ENCODE results near the gene NME3. TPM values are rescaled to one million over a fixed set of nuclear protein-coding genes. Genes with fewer than 3 reads are reported as not detected.

Gene NME3
- total and polyA plus RNA-seq, 2 donors = 34.7 to 163 TPM

GRCh38 chr16:1775006-1775845 lies 3.9 kb upstream of the NME3 start:
- Histone ChIP-seq H3K27ac (ENCODE audit: low read depth in 1 of 2, low read length in 1 of 2) (no peak overlapping the region), H3K4me1 (ENCODE audit: control insufficient read depth in 2 of 2, insufficient read depth in 2 of 2, low read length in 2 of 2) (peaks cover 20 to 23% of the 10 kb centered on the region in 2 donors), H3K36me3 (ENCODE audit: control insufficient read depth in 2 of 2, insufficient read depth in 2 of 2, low read length in 1 of 2) (peaks cover 53 to 56% of the 10 kb centered on the region in 2 donors), H3K9me3 (ENCODE audit: control insufficient read depth in 2 of 2, insufficient read depth in 1 of 2, low read length in 1 of 2) (no peaks in the 10 kb centered on the region), H3K4me3 (ENCODE audit: low read length in 2 of 2) (no peak overlapping the region), H3K27me3 (ENCODE audit: control insufficient read depth in 2 of 2, insufficient read depth in 1 of 2, low read length in 1 of 2) (no peaks in the 10 kb centered on the region)
- WGBS = 98% methylated on average over 30 of the region's 30 CpGs
- DNase-seq (ENCODE audit: low read depth in 6 of 9, low spot score in 9 of 9) = no peak

DNA sequence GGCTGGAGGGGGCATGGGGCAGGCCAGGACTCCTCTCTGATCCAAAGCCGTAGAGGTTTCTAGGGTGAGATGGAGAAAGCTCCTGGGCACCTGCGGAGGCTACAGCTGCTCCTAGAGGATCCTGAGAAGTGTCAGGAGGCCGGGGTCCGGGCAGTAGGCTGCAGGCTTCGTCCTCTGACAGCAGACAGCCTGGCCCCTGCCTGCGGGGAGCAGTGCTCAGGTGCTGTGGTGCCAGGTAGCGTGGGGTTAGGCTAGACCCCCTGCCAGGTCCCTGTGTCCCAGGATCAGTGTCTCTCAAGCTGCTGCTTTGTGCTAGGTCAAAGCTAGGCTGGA lies 3.1 kb upstream of the NME3 start:
- H3K4me3 ChIP-seq (ENCODE audit: low read length in 2 of 2) = peak overlapping the region in 1 of 2 donors; percentile 75
- no peak overlapping the region for H3K27ac ChIP-seq (ENCODE audit: low read depth in 1 of 2, low read length in 1 of 2)

GRCh38 chr16:1773703-1774447 lies 2.5 kb upstream of the NME3 start:
- H3K27ac ChIP-seq (ENCODE audit: low read depth in 1 of 2, low read length in 1 of 2) = peak overlapping the region in 1 of 2 donors; percentile 43
- H3K27me3 ChIP-seq (ENCODE audit: control insufficient read depth in 2 of 2, insufficient read depth in 1 of 2, low read length in 1 of 2) = no peaks in the 10 kb centered on the region
- no peaks in the 10 kb centered on the region for H3K9me3 ChIP-seq (ENCODE audit: control insufficient read depth in 2 of 2, insufficient read depth in 1 of 2, low read length in 1 of 2)
- WGBS = 19% methylated on average over 45 of the region's 45 CpGs
- peaks cover 47 to 49% of the 10 kb centered on the region in 2 donors for H3K36me3 ChIP-seq (ENCODE audit: control insufficient read depth in 2 of 2, insufficient read depth in 2 of 2, low read length in 1 of 2)
- peak overlapping the region; percentile 75 to 80 for H3K4me3 ChIP-seq (ENCODE audit: low read length in 2 of 2)
- DNase-seq (ENCODE audit: low read depth in 6 of 9, low spot score in 9 of 9) = peak in 2 of 9 donors; percentile 20 to 47
- peaks cover 20 to 23% of the 10 kb centered on the region in 2 donors for H3K4me1 ChIP-seq (ENCODE audit: control insufficient read depth in 2 of 2, insufficient read depth in 2 of 2, low read length in 2 of 2)

More for the DNA sequence above, 3.1 kb upstream of the NME3 start:
- no peak for DNase-seq (ENCODE audit: low read depth in 6 of 9, low spot score in 9 of 9)
- Histone ChIP-seq H3K9me3 (ENCODE audit: control insufficient read depth in 2 of 2, insufficient read depth in 1 of 2, low read length in 1 of 2) (no peaks in the 10 kb centered on the region), H3K4me1 (ENCODE audit: control insufficient read depth in 2 of 2, insufficient read depth in 2 of 2, low read length in 2 of 2) (peaks cover 20 to 23% of the 10 kb centered on the region in 2 donors), H3K36me3 (ENCODE audit: control insufficient read depth in 2 of 2, insufficient read depth in 2 of 2, low read length in 1 of 2) (peaks cover 48 to 49% of the 10 kb centered on the region in 2 donors), H3K27me3 (ENCODE audit: control insufficient read depth in 2 of 2, insufficient read depth in 1 of 2, low read length in 1 of 2) (no peaks in the 10 kb centered on the region)
- 99% methylated on average over 7 of the region's 7 CpGs for WGBS

- peak in 8 of 9 donors; percentile 33 to 87 (median 71) for DNase-seq (ENCODE audit: low read depth in 6 of 9, low spot score in 9 of 9)
These were observed 1.8 kb upstream of the NME3 start, which contains the start of gene MRPS34 for GRCh38 chr16:1772908-1773702. Gene MRPS34 (minus strand): TSS chr16:1773134. CDS start chr16:1773119, 15 bp downstream.

GRCh38 chr16:1772362-1772907 lies 1.1 kb upstream of the NME3 start, which contains the start of gene EME2:
Gene EME2 (plus strand): TSS chr16:1772810. CDS start chr16:1773228, 418 bp downstream.
- Histone ChIP-seq H3K27ac (ENCODE audit: low read depth in 1 of 2, low read length in 1 of 2) (peak within 1 kb of the TSS; percentile 66 to 83), H3K4me1 (ENCODE audit: control insufficient read depth in 2 of 2, insufficient read depth in 2 of 2, low read length in 2 of 2) (peaks cover 20 to 23% of the 10 kb centered on the region in 2 donors), H3K36me3 (ENCODE audit: control insufficient read depth in 2 of 2, insufficient read depth in 2 of 2, low read length in 1 of 2) (peaks cover 48 to 49% of the 10 kb centered on the region in 2 donors), H3K27me3 (ENCODE audit: control insufficient read depth in 2 of 2, insufficient read depth in 1 of 2, low read length in 1 of 2) (no peaks in the 10 kb centered on the region), H3K9me3 (ENCODE audit: control insufficient read depth in 2 of 2, insufficient read depth in 1 of 2, low read length in 1 of 2) (no peaks in the 10 kb centered on the region), H3K4me3 (ENCODE audit: low read length in 2 of 2) (peak within 1 kb of the TSS; percentile 75 to 80)
- under 1% methylated on average over 53 of the region's 53 CpGs for WGBS
- DNase-seq (ENCODE audit: low read depth in 6 of 9, low spot score in 9 of 9) = peak in 5 of 9 donors; percentile 21 to 70 (median 35)

More at GRCh38 chr16:1772908-1773702, 1.8 kb upstream of the NME3 start, which contains the start of gene MRPS34:
- Histone ChIP-seq H3K27me3 (ENCODE audit: control insufficient read depth in 2 of 2, insufficient read depth in 1 of 2, low read length in 1 of 2) (no peaks in the 10 kb centered on the region), H3K4me3 (ENCODE audit: low read length in 2 of 2) (peak within 1 kb of the TSS; percentile 75 to 80), H3K9me3 (ENCODE audit: control insufficient read depth in 2 of 2, insufficient read depth in 1 of 2, low read length in 1 of 2) (no peaks in the 10 kb centered on the region), H3K4me1 (ENCODE audit: control insufficient read depth in 2 of 2, insufficient read depth in 2 of 2, low read length in 2 of 2) (peaks cover 20 to 23% of the 10 kb centered on the region in 2 donors), H3K36me3 (ENCODE audit: control insufficient read depth in 2 of 2, insufficient read depth in 2 of 2, low read length in 1 of 2) (peaks cover 48 to 49% of the 10 kb centered on the region in 2 donors), H3K27ac (ENCODE audit: low read depth in 1 of 2, low read length in 1 of 2) (peak within 1 kb of the TSS; percentile 66 to 83)
- under 1% methylated on average over 108 of the region's 108 CpGs for WGBS

GRCh38 chr16:1771864-1772361 lies 570 bp upstream of the NME3 start:
- no peaks in the 10 kb centered on the region for H3K9me3 ChIP-seq (ENCODE audit: control insufficient read depth in 2 of 2, insufficient read depth in 1 of 2, low read length in 1 of 2)
- 38% methylated on average over 22 of the region's 22 CpGs for WGBS
- H3K27me3 ChIP-seq (ENCODE audit: control insufficient read depth in 2 of 2, insufficient read depth in 1 of 2, low read length in 1 of 2) = no peaks in the 10 kb centered on the region
- peak overlapping the region; percentile 75 to 80 for H3K4me3 ChIP-seq (ENCODE audit: low read length in 2 of 2)
- H3K27ac ChIP-seq (ENCODE audit: low read depth in 1 of 2, low read length in 1 of 2) = peak overlapping the region; percentile 46 to 66
- peaks cover 48 to 49% of the 10 kb centered on the region in 2 donors for H3K36me3 ChIP-seq (ENCODE audit: control insufficient read depth in 2 of 2, insufficient read depth in 2 of 2, low read length in 1 of 2)
- peak in 2 of 9 donors; percentile 15 to 21 for DNase-seq (ENCODE audit: low read depth in 6 of 9, low spot score in 9 of 9)
- H3K4me1 ChIP-seq (ENCODE audit: control insufficient read depth in 2 of 2, insufficient read depth in 2 of 2, low read length in 2 of 2) = peaks cover 20 to 23% of the 10 kb centered on the region in 2 donors

DNA sequence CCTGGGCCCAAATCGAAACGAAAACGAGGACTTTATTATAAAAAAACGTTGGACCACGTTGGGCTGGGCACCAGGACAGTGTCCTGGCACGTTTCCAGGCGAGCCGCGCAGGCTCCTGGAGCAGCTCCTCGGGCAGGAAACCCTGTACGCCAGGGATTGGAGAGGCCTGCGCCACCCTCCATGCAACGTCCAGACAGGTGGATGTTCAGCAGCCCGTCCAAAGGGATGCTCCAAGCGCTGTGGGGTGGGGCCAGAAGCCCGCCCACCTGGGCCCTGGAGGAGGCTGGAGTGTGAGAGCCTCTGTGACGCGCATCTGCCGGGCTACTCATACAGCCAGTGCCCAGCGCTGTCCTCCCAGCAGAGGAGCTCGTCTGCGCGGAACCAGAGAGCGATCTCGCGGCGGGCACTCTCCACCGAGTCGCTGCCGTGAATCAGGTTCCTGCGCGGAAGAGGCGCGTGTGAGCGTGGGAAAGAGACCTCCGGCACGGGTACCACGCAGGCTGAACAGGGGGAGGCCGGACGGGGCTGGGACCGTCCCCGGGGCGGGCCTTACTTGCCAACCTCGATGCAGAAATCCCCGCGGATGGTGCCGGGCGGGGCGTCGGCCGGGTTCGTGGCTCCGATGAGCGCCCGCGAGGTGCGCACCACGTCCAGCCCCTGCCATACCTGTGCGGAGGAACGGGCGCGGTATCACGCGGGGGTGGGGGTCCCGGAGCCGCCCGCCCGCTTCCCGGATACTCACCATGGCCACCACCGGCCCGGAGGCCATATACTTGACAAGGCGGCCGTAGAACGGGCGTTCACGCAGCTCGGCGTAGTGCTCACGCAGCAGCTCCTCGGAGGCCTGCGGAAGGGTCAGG lies 785 bp downstream of the NME3 start:
- Histone ChIP-seq H3K9me3 (ENCODE audit: control insufficient read depth in 2 of 2, insufficient read depth in 1 of 2, low read length in 1 of 2) (no peaks in the 10 kb centered on the region), H3K4me1 (ENCODE audit: control insufficient read depth in 2 of 2, insufficient read depth in 2 of 2, low read length in 2 of 2) (peaks cover 20 to 23% of the 10 kb centered on the region in 2 donors), H3K4me3 (ENCODE audit: low read length in 2 of 2) (peak overlapping the region; percentile 37 to 80), H3K36me3 (ENCODE audit: control insufficient read depth in 2 of 2, insufficient read depth in 2 of 2, low read length in 1 of 2) (peaks cover 44 to 49% of the 10 kb centered on the region in 2 donors), H3K27me3 (ENCODE audit: control insufficient read depth in 2 of 2, insufficient read depth in 1 of 2, low read length in 1 of 2) (no peaks in the 10 kb centered on the region), H3K27ac (ENCODE audit: low read depth in 1 of 2, low read length in 1 of 2) (peak overlapping the region in 1 of 2 donors; percentile 53)
- DNase-seq (ENCODE audit: low read depth in 6 of 9, low spot score in 9 of 9) = no peak
- 48% methylated on average over 81 of the region's 81 CpGs for WGBS
